K562 (cell line): Measurements from ENCODE around the gene PARD3. TPM values are rescaled to one million over a fixed set of nuclear protein-coding genes. Genes with fewer than 3 reads are reported as not detected.

Experiments
- ATAC-seq: fragments of 200-7000 bp; cut with Tn5 transposase; 3 replicates; pipeline ENCODE4 v1.9.1; 2020; ENCODE audit warnings: moderate library complexity
- BruUV-seq: library from RNA; stranded (reverse); fragments of 400-500 nt; replicated peaks from 2 replicates; lab custom pipeline; 2021; lab: Mats Ljungman, UMichigan
- CTCF ChIA-PET: fragments of 300-600 bp; formaldehyde crosslinking; extraction: SDS; loops from one replicate; lab custom pipeline; 2021; ENCODE audit warnings: low intra/inter-chr PET ratio; lab: Yijun Ruan, JAX
- POLR2A ChIA-PET: fragments of 300-600, 350-650 bp; sonication (Branson Sonifier 250); formaldehyde crosslinking; extraction: SDS; loops from one replicate; lab custom pipeline; 2021; ENCODE audit warnings: antibody characterized with exemption, inconsistent platforms; lab: Yijun Ruan, JAX
- DNase-seq, 4 experiments: peaks; one replicate each; pipeline versions ENCODE4 v3.0.0 to v3.0.0-alpha.2; 2011 to 2018; ENCODE audit warnings: low spot score in 3 of 4, mixed read lengths in 3 of 4; ENCODE audit errors: extremely low read depth in 1 of 4
- FAIRE-seq: peaks from 2 replicates; lab custom pipeline; 2011; peaks lifted over from hg19 to GRCh38; lab: Jason Lieb, UNC
- H2AFZ ChIP-seq: 2 replicates; pipeline ENCODE4 v1.6.0; 2011; ENCODE audit warnings: low read depth, low read length, control low read depth, inconsistent platforms
- H3K27ac ChIP-seq: fragments of 200-600 bp; 3 replicates; pipeline ENCODE4 v1.8.0; 2011; ENCODE audit warnings: low read depth, mild to moderate bottlenecking, control low read depth, inconsistent platforms, low read length, moderate library complexity, mixed read lengths; ENCODE audit errors: extremely low read depth
- H3K27me3 ChIP-seq, 2 experiments: fragments of 300-600 bp in 1 of 2; 2 replicates in 1 of 2; 3 replicates in 1 of 2; pipeline versions ENCODE4 v1.6.0 to v1.8.0; 2011; ENCODE audit warnings: inconsistent platforms in 2 of 2, low read length in 2 of 2, mild to moderate bottlenecking in 1 of 2, mixed read lengths in 1 of 2, moderate library complexity in 1 of 2; ENCODE audit not compliant: control insufficient read depth in 2 of 2, insufficient read depth in 2 of 2
- H3K36me3 ChIP-seq: fragments of 300-600 bp; 3 replicates; pipeline ENCODE4 v1.8.0; 2011; ENCODE audit warnings: mild to moderate bottlenecking, low read length, inconsistent platforms; ENCODE audit not compliant: control insufficient read depth, insufficient read depth
- H3K4me1 ChIP-seq, 2 experiments: fragments of 200-600 bp in 1 of 2; replicated peaks in 1 of 2; 2 replicates in 1 of 2; 3 replicates in 1 of 2; pipeline versions ENCODE4 v1.5.1 to v1.8.0; 2011; ENCODE audit warnings: inconsistent platforms in 2 of 2, low read length in 2 of 2, mild to moderate bottlenecking in 1 of 2, mixed read lengths in 1 of 2, moderate library complexity in 1 of 2; ENCODE audit not compliant: control insufficient read depth in 2 of 2, insufficient read depth in 2 of 2
- H3K4me2 ChIP-seq: 2 replicates; pipeline ENCODE4 v1.6.1; 2011; ENCODE audit warnings: low read length, control low read depth, inconsistent platforms, mixed read lengths; ENCODE audit not compliant: insufficient read depth
- H3K4me3 ChIP-seq: fragments of 200-600 bp; sonication (generic), shearing (Covaris generic); 2 replicates; pipeline ENCODE4 v1.5.1; 2016; ENCODE audit warnings: control low read depth, inconsistent platforms
- H3K79me2 ChIP-seq: fragments of 200-600 bp; 3 replicates; pipeline ENCODE4 v1.8.0; 2011; ENCODE audit warnings: low read length, inconsistent platforms; ENCODE audit not compliant: control insufficient read depth, insufficient read depth
- H3K9ac ChIP-seq, 2 experiments: 2 replicates each; pipeline versions ENCODE4 v1.6.0 to v1.6.1; 2011; ENCODE audit warnings: low read depth in 2 of 2, low read length in 2 of 2, control low read depth in 1 of 2, inconsistent platforms in 1 of 2, mild to moderate bottlenecking in 1 of 2, mixed read lengths in 1 of 2; ENCODE audit not compliant: insufficient read depth in 1 of 2
- H3K9me1 ChIP-seq: one replicate; pipeline ENCODE4 v1.6.0; 2011; ENCODE audit warnings: inconsistent platforms, mild to moderate bottlenecking, low read length, moderate library complexity; ENCODE audit not compliant: control insufficient read depth, insufficient read depth
- H3K9me3 ChIP-seq: replicated peaks from 2 replicates; pipeline ENCODE4 v1.5.1; 2011; ENCODE audit warnings: low read depth, low read length, inconsistent platforms; ENCODE audit not compliant: control insufficient read depth, insufficient read depth
- H4K20me1 ChIP-seq: replicated peaks from 2 replicates; pipeline ENCODE4 v1.6.1; 2011; ENCODE audit warnings: low read length, inconsistent platforms, mixed read lengths; ENCODE audit not compliant: control insufficient read depth, insufficient read depth
- CBFA2T2 ChIP-seq: fragments of 450-650 bp; conservative IDR thresholded peaks from 2 replicates; pipeline ENCODE4 v1.6.1; 2017; ENCODE audit warnings: mild to moderate bottlenecking
- CTCFL ChIP-seq: IDR thresholded peaks from 2 replicates; pipeline ENCODE4 v1.6.1; 2011; ENCODE audit warnings: borderline replicate concordance, low read depth, mild to moderate bottlenecking, moderate library complexity, low read length; ENCODE audit not compliant: insufficient read depth, poor library complexity, severe bottlenecking
- MED1 ChIP-seq: sonication (generic); formaldehyde crosslinking; IDR thresholded peaks from 2 replicates; pipeline ENCODE4 v1.8.1; 2023; ENCODE audit warnings: missing genetic modification reagents, borderline replicate concordance
- NFE2 ChIP-seq: IDR thresholded peaks from 2 replicates; pipeline ENCODE4 v1.6.1; 2014; ENCODE audit warnings: antibody characterized with exemption, low read depth
- NFXL1 ChIP-seq: fragments of 450-650 bp; formaldehyde crosslinking; IDR thresholded peaks from 2 replicates; pipeline ENCODE4 v1.4.0; 2021; ENCODE audit warnings: mild to moderate bottlenecking
- TCFL5 ChIP-seq: fragments of 250-450 bp; sonication (Bioruptor Pico); conservative IDR thresholded peaks from 2 replicates; pipeline ENCODE4 v1.6.1; 2021; ENCODE audit warnings: mild to moderate bottlenecking, moderate library complexity, matching md5 sums
- U2AF2 ChIP-seq: fragments of 200-400 bp; formaldehyde crosslinking; optimal IDR thresholded peaks from 2 replicates; pipeline ENCODE3; 2017; ENCODE audit warnings: low read depth, mild to moderate bottlenecking, low read length
- ZBTB9 ChIP-seq: fragments of 450-650 bp; formaldehyde crosslinking; IDR thresholded peaks from 2 replicates; pipeline ENCODE4 v1.4.0; 2020; ENCODE audit warnings: mild to moderate bottlenecking, moderate library complexity
- in situ Hi-C: fragments of 300-500 bp; cut with MboI; formaldehyde crosslinking; loops from 4 replicates; pipeline ENCODE4 v1.15.0; 2018; ENCODE audit warnings: inconsistent platforms, mixed read lengths
- intact Hi-C: fragments of 100-400 bp; cut with micrococcal nuclease; formaldehyde crosslinking; loops from 2 replicates; pipeline ENCODE4 v1.14.2; 2022
- polyA plus RNA-seq, 8 experiments: library from polyadenylated mRNA; depleted of rRNA in 4 of 8; stranded (reverse) in 5 of 8; unstranded in 3 of 8; fragments of >200 nt; fragmentation: Nextera tagmentation in 2 of 8; fragmentation: Illumina TruSeq in 1 of 8; extraction: Ambion mirVana in 2 of 8; extraction: Trizol in 1 of 8; gene quantifications; 2 replicates each; pipeline versions ENCODE4 v1.2.1 to v1.2.3, GENCODE V29; 2011 to 2014; ENCODE audit warnings: inconsistent platforms in 1 of 8, missing spikeins in 1 of 8
- total RNA-seq, 7 experiments: library from RNA; depleted of rRNA in 6 of 7; stranded (reverse); fragments of >200 nt in 6 of 7; fragmentation: Illumina TruSeq in 2 of 7; extraction: Trizol in 2 of 7; gene quantifications; 2 replicates each; pipeline versions ENCODE4 v1.2.1 to v1.2.3, GENCODE V29; 2011 to 2021; ENCODE audit warnings: low replicate concordance in 1 of 7
- TF ChIP-seq, protein P1 (sequence below): IDR thresholded peaks from 2 replicates; pipeline ENCODE4 v1.6.1; 2014; ENCODE audit warnings: antibody characterized with exemption

The PARD3 gene
- total and polyA plus RNA-seq, 9 of the 15 experiments (the other 6 are each of a cell fraction or from before 2014, with no cell fraction given), result 2.7 to 11.7 (median 7.7) TPM

GRCh38 chr10:34726862-34727261 is 88.2 kb downstream of the PARD3 start:
- TF ChIP-seq, protein P1, sequence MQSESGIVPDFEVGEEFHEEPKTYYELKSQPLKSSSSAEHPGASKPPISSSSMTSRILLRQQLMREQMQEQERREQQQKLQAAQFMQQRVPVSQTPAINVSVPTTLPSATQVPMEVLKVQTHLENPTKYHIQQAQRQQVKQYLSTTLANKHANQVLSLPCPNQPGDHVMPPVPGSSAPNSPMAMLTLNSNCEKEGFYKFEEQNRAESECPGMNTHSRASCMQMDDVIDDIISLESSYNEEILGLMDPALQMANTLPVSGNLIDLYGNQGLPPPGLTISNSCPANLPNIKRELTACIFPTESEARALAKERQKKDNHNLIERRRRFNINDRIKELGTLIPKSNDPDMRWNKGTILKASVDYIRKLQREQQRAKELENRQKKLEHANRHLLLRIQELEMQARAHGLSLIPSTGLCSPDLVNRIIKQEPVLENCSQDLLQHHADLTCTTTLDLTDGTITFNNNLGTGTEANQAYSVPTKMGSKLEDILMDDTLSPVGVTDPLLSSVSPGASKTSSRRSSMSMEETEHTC, result no peak
- no peak for TF ChIP-seq NFE2
- TF ChIP-seq MED1 (CRISPR knock-in tag), result no peak
- TF ChIP-seq NFXL1 (CRISPR knock-in tag), result no peak
- no peak for TF ChIP-seq CTCFL
- no peak for TF ChIP-seq TCFL5 (CRISPR knock-in tag)
- no peak for TF ChIP-seq CBFA2T2
- no peak for TF ChIP-seq ZBTB9 (CRISPR knock-in tag)
- no peak for TF ChIP-seq U2AF2
- Histone ChIP-seq H3K4me3 (no peak overlapping the region), H3K36me3 (no peaks in the 10 kb centered on the region), H3K27ac (no peak overlapping the region), H3K27me3 (no peaks in the 10 kb centered on the region), H3K9ac (no peak overlapping the region), H3K4me1 (no peaks in the 10 kb centered on the region), H3K9me3 (no peaks in the 10 kb centered on the region), H4K20me1 (peaks cover 8% of the 10 kb centered on the region; the same call in 1 of the 2 replicates), H2AFZ (no peak overlapping the region), H3K4me2 (no peak overlapping the region), H3K79me2 (no peaks in the 10 kb centered on the region), H3K9me1 (peaks cover 2% of the 10 kb centered on the region)
- FAIRE-seq, result no peak
- POLR2A ChIA-PET, result no interaction called here
- no peak for ATAC-seq
- intact Hi-C loops (no loop called here), in situ Hi-C loops (no loop called here)
- DNase-seq, result no peak
- no TSS peak for BruUV-seq
- CTCF ChIA-PET, result no interaction called here
